Stimulated activated CD4-positive, alpha-beta T cell treated with anti-CD3 and anti-CD28 coated beads, Interleukin-2, amount 100 ng/mL, for 24 hours (primary cell): ENCODE results near the gene HNRNPU.
A peak's percentile ranks its signal among the peaks of the same experiment; 100 is the strongest.

ENCODE experiments used
- DNase-seq, 2 donors: peaks; one replicate each; pipeline ENCODE4 v3.0.0-alpha.2; 2020

Gene HNRNPU

GRCh38 chr1:244862699-244863490 lies 1.4 kb downstream of the HNRNPU start:
- peak; percentile 95 to 97 for DNase-seq

GRCh38 chr1:244862354-244862698 lies 2.0 kb downstream of the HNRNPU start:
- DNase-seq = no peak

- DNase-seq = no peak
Observed at GRCh38 chr1:244861683-244862082, 2.7 kb downstream of the HNRNPU start.

- DNase-seq = no peak
Observed at GRCh38 chr1:244860914-244861610, 3.3 kb downstream of the HNRNPU start.

GRCh38 chr1:244860078-244860477 lies 4.3 kb downstream of the HNRNPU start:
- no peak for DNase-seq

GRCh38 chr1:244858357-244858756 lies 6.0 kb downstream of the HNRNPU start:
- DNase-seq = no peak

- DNase-seq = no peak
Observed at GRCh38 chr1:244857761-244858160, 6.6 kb downstream of the HNRNPU start.

GRCh38 chr1:244854865-244855578 lies 9.3 kb downstream of the HNRNPU start:
- no peak for DNase-seq

- no peak for DNase-seq
Observed at GRCh38 chr1:244854166-244854565, 10.2 kb downstream of the HNRNPU start.

- no peak for DNase-seq
Observed at GRCh38 chr1:244852694-244853093, 11.6 kb downstream of the HNRNPU start.

GRCh38 chr1:244851546-244852231 lies 12.7 kb downstream of the HNRNPU start:
- DNase-seq = no peak

- no peak for DNase-seq
Observed at GRCh38 chr1:244850896-244851295, 13.4 kb downstream of the HNRNPU start.

- no peak for DNase-seq
Observed at GRCh38 chr1:244850099-244850852, 14.1 kb downstream of the HNRNPU start.

GRCh38 chr1:244849189-244849866 lies 15.0 kb downstream of the HNRNPU start:
- DNase-seq = no peak

GRCh38 chr1:244846653-244847052 lies 17.7 kb downstream of the HNRNPU start:
- no peak for DNase-seq

- DNase-seq = no peak
Observed at GRCh38 chr1:244844155-244845121, 19.9 kb downstream of the HNRNPU start.

- DNase-seq = no peak
Observed at GRCh38 chr1:244843148-244843978, 21.0 kb downstream of the HNRNPU start.

GRCh38 chr1:244841273-244841927 lies 22.9 kb downstream of the HNRNPU start:
- no peak for DNase-seq

GRCh38 chr1:244840219-244840794 lies 24.0 kb downstream of the HNRNPU start:
- no peak for DNase-seq
